ENCODE measurements around the gene NCKAP1. TPM values are rescaled to one million over a fixed set of nuclear protein-coding genes. Genes with fewer than 3 reads are reported as not detected.

The NCKAP1 gene
- total RNA-seq, 4 donors from 2014 or later = 114 to 144 (median 124) TPM

DNA sequence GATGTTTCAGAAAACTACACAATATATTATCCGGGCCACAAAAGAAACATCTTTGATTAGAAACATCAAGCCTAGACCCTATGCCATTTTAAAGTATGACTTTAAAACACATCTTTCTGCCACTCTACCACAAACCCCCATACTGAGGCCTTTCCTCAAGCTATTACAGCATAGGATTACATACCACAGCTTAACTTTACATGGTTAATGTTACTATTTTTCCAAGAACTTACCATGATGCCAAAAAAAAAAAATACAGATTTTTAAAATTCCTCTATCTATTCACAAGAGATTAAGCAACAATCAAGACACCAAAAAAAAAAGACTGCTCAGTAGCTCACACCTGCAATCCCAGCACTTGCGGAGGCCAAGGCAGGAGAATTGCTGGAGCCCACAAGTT lies 9.0 kb downstream of the NCKAP1 start:
- no peak for ATAC-seq (ENCODE audit: low FRiP score)
- no peak for DNase-seq (ENCODE audit: low spot score)
- TF ChIP-seq, protein P1, sequence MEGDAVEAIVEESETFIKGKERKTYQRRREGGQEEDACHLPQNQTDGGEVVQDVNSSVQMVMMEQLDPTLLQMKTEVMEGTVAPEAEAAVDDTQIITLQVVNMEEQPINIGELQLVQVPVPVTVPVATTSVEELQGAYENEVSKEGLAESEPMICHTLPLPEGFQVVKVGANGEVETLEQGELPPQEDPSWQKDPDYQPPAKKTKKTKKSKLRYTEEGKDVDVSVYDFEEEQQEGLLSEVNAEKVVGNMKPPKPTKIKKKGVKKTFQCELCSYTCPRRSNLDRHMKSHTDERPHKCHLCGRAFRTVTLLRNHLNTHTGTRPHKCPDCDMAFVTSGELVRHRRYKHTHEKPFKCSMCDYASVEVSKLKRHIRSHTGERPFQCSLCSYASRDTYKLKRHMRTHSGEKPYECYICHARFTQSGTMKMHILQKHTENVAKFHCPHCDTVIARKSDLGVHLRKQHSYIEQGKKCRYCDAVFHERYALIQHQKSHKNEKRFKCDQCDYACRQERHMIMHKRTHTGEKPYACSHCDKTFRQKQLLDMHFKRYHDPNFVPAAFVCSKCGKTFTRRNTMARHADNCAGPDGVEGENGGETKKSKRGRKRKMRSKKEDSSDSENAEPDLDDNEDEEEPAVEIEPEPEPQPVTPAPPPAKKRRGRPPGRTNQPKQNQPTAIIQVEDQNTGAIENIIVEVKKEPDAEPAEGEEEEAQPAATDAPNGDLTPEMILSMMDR (IDR thresholded peaks at IDR 0.05) = no peak

DNA sequence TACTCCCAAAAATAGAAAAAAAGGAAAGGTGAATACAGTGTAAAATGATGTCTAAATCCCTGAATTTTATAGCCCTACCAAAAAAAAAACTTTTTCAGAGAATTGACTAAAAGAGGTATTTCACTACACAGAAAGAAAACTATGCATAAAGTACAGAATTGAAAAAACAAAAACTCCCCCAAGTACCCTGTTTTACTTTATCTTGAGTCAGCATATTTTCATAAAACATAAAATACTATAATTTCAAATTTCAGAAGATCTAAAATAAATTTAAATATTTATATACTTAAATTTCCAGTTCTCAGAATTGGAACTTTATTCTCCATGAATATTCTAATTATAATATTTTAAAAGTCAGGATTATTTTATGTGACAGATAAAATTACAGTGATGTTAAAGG lies 10.1 kb downstream of the NCKAP1 start:
- no peak for ATAC-seq (ENCODE audit: low FRiP score)
- TF ChIP-seq, protein P1 (IDR thresholded peaks at IDR 0.05) = no peak
- DNase-seq (ENCODE audit: low spot score) = no peak

- TF ChIP-seq, protein P1 (IDR thresholded peaks at IDR 0.05) = no peak
- DNase-seq (ENCODE audit: low spot score) (no peak), ATAC-seq (ENCODE audit: low FRiP score) (no peak)
Observed at GRCh38 chr2:183027443-183027842, 10.8 kb downstream of the NCKAP1 start.

DNA sequence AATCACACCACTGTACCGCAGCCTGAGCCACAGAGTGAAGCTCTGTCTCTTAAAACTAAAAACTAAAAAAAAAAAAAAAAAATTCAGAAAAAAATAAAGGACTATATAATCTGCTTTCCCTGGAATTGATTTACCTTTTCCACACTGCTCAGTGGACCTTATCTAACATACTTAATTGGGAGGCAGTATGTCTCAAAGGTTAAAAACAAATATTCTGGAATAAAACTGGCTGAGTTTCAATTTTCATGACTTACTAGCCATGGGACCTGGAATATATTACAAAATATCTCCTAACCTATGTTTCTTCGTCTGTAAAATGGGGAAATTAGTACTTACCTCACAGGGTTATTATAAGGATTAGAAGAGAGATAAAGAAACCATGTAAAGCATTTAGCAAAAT lies 11.8 kb downstream of the NCKAP1 start:
- TF ChIP-seq, protein P1 (IDR thresholded peaks at IDR 0.05) = no peak
- DNase-seq (ENCODE audit: low spot score) (no peak), ATAC-seq (ENCODE audit: low FRiP score) (no peak)

DNA sequence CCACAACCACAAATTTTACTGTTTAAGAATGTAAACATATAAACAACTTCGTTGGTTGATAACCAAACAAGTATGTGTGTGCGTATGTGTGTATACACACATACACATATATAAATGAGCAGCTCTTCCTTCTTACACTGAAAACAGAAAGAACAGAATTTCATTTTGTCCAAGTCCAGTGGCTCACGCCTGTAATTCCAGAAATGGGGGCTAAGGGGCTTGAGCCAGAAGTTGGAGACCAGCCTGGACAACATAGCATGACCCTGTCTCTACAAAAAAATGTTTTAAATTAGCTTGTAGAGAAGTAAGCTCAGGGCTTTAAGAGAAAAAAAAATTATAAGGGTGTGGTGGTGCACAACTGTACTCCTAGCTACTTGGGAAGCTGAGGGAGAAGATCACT lies 12.3 kb downstream of the NCKAP1 start:
- DNase-seq (ENCODE audit: low spot score) = no peak
- TF ChIP-seq, protein P1 (IDR thresholded peaks at IDR 0.05) = no peak
- no peak for ATAC-seq (ENCODE audit: low FRiP score)

GRCh38 chr2:183024339-183025095 lies 13.7 kb downstream of the NCKAP1 start:
- TF ChIP-seq, protein P1 (IDR thresholded peaks at IDR 0.05) = no peak
- ATAC-seq (ENCODE audit: low FRiP score) = no peak
- DNase-seq (ENCODE audit: low spot score) = no peak

GRCh38 chr2:183022711-183023110 lies 15.5 kb downstream of the NCKAP1 start:
- no peak for ATAC-seq (ENCODE audit: low FRiP score)
- no peak for DNase-seq (ENCODE audit: low spot score)
- TF ChIP-seq, protein P1 (IDR thresholded peaks at IDR 0.05) = no peak

All from omental fat pad (tissue), 4 donors.